Ishikawa (cell line): ENCODE measurements around the gene TMEM235.

ENCODE experiments used
- CEBPB ChIP-seq: IDR thresholded peaks from 2 replicates; pipeline ENCODE4 v1.6.1; 2012
- EGR1 ChIP-seq: IDR thresholded peaks from 2 replicates; pipeline ENCODE4 v1.6.1; 2012
- EP300 ChIP-seq: IDR thresholded peaks from 2 replicates; pipeline ENCODE4 v1.6.1; 2012; ENCODE audit warnings: borderline replicate concordance
- TEAD4 ChIP-seq: IDR thresholded peaks from 2 replicates; pipeline ENCODE4 v1.6.1; 2012

DNA sequence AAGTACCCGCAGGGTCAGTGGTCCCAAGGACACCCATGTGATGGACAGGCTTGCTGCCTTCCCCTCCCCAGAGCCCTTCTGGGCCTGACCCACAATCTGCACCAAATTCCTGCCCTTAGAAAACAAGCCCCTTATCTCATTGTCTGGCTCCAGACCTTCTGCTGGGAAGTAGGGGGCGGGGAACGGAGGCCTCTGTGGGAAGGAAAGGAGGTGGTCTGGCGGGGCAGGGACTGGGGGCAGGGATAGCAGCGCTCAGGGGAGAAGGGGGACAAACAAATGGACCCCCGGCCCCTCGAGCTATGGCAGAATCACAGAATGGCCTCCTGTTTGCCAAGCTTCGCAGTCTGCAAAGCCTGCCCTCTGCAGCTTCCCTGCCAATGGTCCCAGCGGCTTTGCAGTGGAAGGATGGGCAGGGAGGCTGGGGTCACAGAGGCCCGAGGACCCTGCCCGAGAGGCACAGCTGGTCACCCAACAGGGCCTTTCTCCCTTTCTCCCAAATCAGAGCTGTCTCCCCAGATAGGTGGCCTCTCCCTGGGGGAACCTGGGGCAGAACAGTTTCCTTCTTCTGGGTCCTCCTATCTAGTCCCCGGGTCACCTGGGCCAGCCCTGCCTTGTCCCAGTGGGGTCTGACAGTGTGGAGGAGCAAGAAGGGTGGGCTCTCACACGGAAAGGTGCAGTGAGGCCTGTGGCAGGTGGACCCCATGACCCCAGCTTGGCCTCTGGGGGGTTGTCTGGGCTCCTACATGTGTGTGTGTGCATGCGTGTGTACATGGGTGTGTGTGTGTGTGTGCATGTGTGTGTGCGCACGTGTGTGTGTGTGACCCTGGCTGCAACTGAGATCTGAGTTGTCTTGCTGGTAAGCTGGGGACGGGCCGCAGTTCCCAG, 25.5 kb downstream of the TMEM235 start:
- TF ChIP-seq TEAD4 (no peak), CEBPB (no peak), EGR1 (no peak), EP300 (no peak)
